ENCODE data around the gene FAM200A.

The FAM200A gene

DNA sequence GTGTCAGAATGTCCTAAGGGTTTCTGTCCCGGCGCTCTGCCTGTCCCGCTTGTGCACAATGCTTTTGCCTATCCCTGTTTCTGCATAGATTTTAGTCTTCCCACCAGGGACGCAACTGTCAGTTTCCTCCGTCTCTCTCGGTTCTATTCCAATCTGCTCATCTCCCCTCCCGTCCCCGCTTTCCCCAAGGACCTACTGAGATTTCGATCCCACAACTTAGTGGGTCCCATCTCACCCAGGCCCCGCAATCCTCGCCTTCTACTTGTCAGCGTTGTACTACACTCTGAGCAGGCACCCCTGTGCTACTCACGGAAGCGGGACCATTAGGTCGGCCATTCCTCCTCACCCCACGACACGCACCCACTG is 6.0 kb upstream of the FAM200A start:
- Histone ChIP-seq H3K9ac (ENCODE audit: low read length) (peak overlapping the region; percentile 84; the same call in 1 of the 2 replicates), H3K4me1 (ENCODE audit: low read length) (no peaks in the 10 kb centered on the region), H4K20me1 (ENCODE audit: insufficient read depth, low read length) (no peaks in the 10 kb centered on the region), H3K36me3 (replicated peaks; ENCODE audit: insufficient read depth, low read length) (no peaks in the 10 kb centered on the region), H3F3A (ENCODE audit: insufficient read depth, low read length) (peaks cover 11% of the 10 kb centered on the region), H3K9me3 (replicated peaks; ENCODE audit: insufficient read depth, low read length) (no peaks in the 10 kb centered on the region), H3K4me3 (ENCODE audit: low read length) (peak overlapping the region; percentile 79), H3K4me2 (ENCODE audit: low read depth, low read length) (peak overlapping the region; percentile 65; the same call in 1 of the 2 replicates), H3K27me3 (replicated peaks; ENCODE audit: insufficient read depth, low read length) (no peaks in the 10 kb centered on the region), H3K27ac (ENCODE audit: low read length) (no peak overlapping the region), H3K9me2 (replicated peaks; ENCODE audit: insufficient read depth, low read length) (no peaks in the 10 kb centered on the region), H3K79me2 (ENCODE audit: low read length) (no peaks in the 10 kb centered on the region), H2AFZ (ENCODE audit: low read length) (peak overlapping the region; percentile 89)
- no peak for TF ChIP-seq EZH2 (optimal IDR thresholded peaks at IDR 0.05; ENCODE audit: low read depth, low read length)
- TF ChIP-seq, protein P1, sequence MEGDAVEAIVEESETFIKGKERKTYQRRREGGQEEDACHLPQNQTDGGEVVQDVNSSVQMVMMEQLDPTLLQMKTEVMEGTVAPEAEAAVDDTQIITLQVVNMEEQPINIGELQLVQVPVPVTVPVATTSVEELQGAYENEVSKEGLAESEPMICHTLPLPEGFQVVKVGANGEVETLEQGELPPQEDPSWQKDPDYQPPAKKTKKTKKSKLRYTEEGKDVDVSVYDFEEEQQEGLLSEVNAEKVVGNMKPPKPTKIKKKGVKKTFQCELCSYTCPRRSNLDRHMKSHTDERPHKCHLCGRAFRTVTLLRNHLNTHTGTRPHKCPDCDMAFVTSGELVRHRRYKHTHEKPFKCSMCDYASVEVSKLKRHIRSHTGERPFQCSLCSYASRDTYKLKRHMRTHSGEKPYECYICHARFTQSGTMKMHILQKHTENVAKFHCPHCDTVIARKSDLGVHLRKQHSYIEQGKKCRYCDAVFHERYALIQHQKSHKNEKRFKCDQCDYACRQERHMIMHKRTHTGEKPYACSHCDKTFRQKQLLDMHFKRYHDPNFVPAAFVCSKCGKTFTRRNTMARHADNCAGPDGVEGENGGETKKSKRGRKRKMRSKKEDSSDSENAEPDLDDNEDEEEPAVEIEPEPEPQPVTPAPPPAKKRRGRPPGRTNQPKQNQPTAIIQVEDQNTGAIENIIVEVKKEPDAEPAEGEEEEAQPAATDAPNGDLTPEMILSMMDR (IDR thresholded peaks at IDR 0.05; ENCODE audit: low read length): no peak
- no peak for TF ChIP-seq EZH2phosphoT487 (IDR thresholded peaks at IDR 0.05; ENCODE audit: low read length)
- DNase-seq: no peak

DNA sequence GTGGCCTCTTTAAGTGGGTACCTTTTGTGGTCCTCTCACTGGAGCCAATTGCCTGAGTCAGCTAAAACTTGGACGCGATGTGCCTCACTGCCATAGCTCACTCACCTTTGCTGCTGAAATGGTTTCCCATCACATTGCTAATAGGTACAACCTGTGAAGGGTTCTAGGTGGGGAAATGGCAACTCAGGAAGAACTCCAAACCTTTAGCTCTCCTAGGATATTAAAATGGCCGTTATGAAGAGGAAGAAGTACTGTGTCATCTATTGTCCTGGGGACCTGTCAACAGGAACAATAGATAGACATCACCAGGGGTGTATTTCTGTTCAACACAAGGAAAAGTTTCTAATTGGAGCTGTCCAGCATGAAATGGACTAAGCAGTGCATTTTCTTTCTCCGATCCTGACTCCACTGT is 5.3 kb upstream of the FAM200A start:
- Histone ChIP-seq H3K36me3 (replicated peaks; ENCODE audit: insufficient read depth, low read length) (no peaks in the 10 kb centered on the region), H3K79me2 (ENCODE audit: low read length) (no peaks in the 10 kb centered on the region)

DNA sequence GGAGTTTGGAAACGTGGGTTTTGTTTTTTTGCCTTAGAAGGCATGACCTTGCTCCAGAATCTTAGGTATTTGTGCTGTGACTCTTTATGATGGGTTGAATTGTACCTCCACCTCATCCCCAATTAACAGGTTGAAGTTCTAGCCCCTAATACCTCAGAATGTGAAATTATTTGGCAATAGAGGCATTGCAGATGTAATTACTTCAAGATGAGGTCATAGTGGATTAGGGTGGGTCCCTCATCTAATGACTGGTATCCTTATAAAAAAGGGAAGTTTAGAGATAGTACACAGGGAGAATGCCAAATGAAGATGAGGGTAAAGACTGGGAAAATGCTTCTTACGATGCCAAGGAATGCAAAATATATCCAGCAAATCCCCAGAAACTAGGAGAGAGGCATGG is 3.0 kb upstream of the FAM200A start:
- no peak for DNase-seq
- Histone ChIP-seq H3K9me2 (replicated peaks; ENCODE audit: insufficient read depth, low read length) (no peaks in the 10 kb centered on the region), H3F3A (ENCODE audit: insufficient read depth, low read length) (peaks cover 11% of the 10 kb centered on the region), H3K9ac (ENCODE audit: low read length) (no peak overlapping the region), H3K4me2 (ENCODE audit: low read depth, low read length) (no peak overlapping the region), H2AFZ (ENCODE audit: low read length) (no peak overlapping the region), H3K27ac (ENCODE audit: low read length) (no peak overlapping the region), H3K36me3 (replicated peaks; ENCODE audit: insufficient read depth, low read length) (no peaks in the 10 kb centered on the region), H3K79me2 (ENCODE audit: low read length) (peaks cover 6% of the 10 kb centered on the region), H4K20me1 (ENCODE audit: insufficient read depth, low read length) (no peaks in the 10 kb centered on the region), H3K9me3 (replicated peaks; ENCODE audit: insufficient read depth, low read length) (no peaks in the 10 kb centered on the region), H3K27me3 (replicated peaks; ENCODE audit: insufficient read depth, low read length) (no peaks in the 10 kb centered on the region), H3K4me3 (ENCODE audit: low read length) (no peak overlapping the region), H3K4me1 (ENCODE audit: low read length) (no peaks in the 10 kb centered on the region; the same call in 1 of the 2 replicates)
- TF ChIP-seq EZH2phosphoT487 (IDR thresholded peaks at IDR 0.05; ENCODE audit: low read length): no peak
- TF ChIP-seq, protein P1 (IDR thresholded peaks at IDR 0.05; ENCODE audit: low read length): no peak
- no peak for TF ChIP-seq EZH2 (optimal IDR thresholded peaks at IDR 0.05; ENCODE audit: low read depth, low read length)

More for the DNA sequence above, 5.3 kb upstream of the FAM200A start:
- Histone ChIP-seq H3F3A (ENCODE audit: insufficient read depth, low read length) (peaks cover 11% of the 10 kb centered on the region), H3K9me3 (replicated peaks; ENCODE audit: insufficient read depth, low read length) (no peaks in the 10 kb centered on the region), H3K27ac (ENCODE audit: low read length) (no peak overlapping the region), H3K9me2 (replicated peaks; ENCODE audit: insufficient read depth, low read length) (no peaks in the 10 kb centered on the region), H4K20me1 (ENCODE audit: insufficient read depth, low read length) (no peaks in the 10 kb centered on the region), H3K27me3 (replicated peaks; ENCODE audit: insufficient read depth, low read length) (no peaks in the 10 kb centered on the region), H3K4me3 (ENCODE audit: low read length) (no peak overlapping the region), H2AFZ (ENCODE audit: low read length) (no peak overlapping the region), H3K4me2 (ENCODE audit: low read depth, low read length) (no peak overlapping the region), H3K4me1 (ENCODE audit: low read length) (no peaks in the 10 kb centered on the region), H3K9ac (ENCODE audit: low read length) (no peak overlapping the region)
- no peak for DNase-seq
- TF ChIP-seq, protein P1 (IDR thresholded peaks at IDR 0.05; ENCODE audit: low read length): no peak
- TF ChIP-seq EZH2 (optimal IDR thresholded peaks at IDR 0.05; ENCODE audit: low read depth, low read length) (no peak), EZH2phosphoT487 (IDR thresholded peaks at IDR 0.05; ENCODE audit: low read length) (no peak)

Measured in MM.1S (cell line).